Mucosa of stomach (tissue), 1 donor: ENCODE results near the gene CDH4.

Experiments used
- H3K27me3 ChIP-seq: one replicate; pipeline ENCODE4 v1.7.0; 2013; ENCODE audit warnings: mild to moderate bottlenecking, low read length; ENCODE audit not compliant: control insufficient read depth, insufficient read depth
- H3K36me3 ChIP-seq: one replicate; pipeline ENCODE4 v1.7.0; 2013; ENCODE audit warnings: low read length; ENCODE audit not compliant: control insufficient read depth, insufficient read depth
- H3K4me1 ChIP-seq: one replicate; pipeline ENCODE4 v1.7.0; 2013; ENCODE audit warnings: mild to moderate bottlenecking, low read length; ENCODE audit not compliant: control insufficient read depth, insufficient read depth
- H3K4me3 ChIP-seq: one replicate; pipeline ENCODE4 v1.7.0; 2013; ENCODE audit warnings: low read length
- H3K9ac ChIP-seq: one replicate; pipeline ENCODE4 v1.7.0; 2013; ENCODE audit warnings: mild to moderate bottlenecking, low read length, moderate library complexity
- H3K9me3 ChIP-seq: one replicate; pipeline ENCODE4 v1.7.0; 2013; ENCODE audit warnings: mild to moderate bottlenecking, low read length, moderate library complexity; ENCODE audit not compliant: control insufficient read depth
- donor health status: Pancreatic carcinoma.

CDH4 gene

DNA sequence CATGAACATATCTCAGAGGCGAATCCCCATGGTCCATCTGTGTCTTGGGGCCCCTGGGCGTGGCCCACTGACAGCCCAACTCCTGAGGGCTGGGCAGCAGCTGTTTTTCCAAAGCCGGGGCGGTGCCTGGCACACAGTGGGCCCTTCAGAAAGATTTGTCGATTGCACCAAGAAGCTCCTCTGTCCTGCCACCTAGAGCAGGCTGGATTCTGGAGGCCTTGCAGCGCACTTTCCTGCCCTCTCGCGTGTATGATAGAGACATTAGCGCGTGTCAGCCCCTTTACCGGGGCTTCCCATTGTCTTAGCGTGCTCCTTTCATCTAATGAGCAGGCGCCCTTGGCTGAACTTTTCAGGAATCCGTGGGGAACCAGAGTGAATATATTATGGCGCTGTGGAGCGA is 45.4 kb downstream of the CDH4 start:
- no peaks in the 10 kb centered on the region for H3K27me3 ChIP-seq
- H3K4me1 ChIP-seq = no peaks in the 10 kb centered on the region
- no peaks in the 10 kb centered on the region for H3K36me3 ChIP-seq
- H3K9me3 ChIP-seq = no peaks in the 10 kb centered on the region
- no peak overlapping the region for H3K4me3 ChIP-seq
- H3K9ac ChIP-seq = no peak overlapping the region

DNA sequence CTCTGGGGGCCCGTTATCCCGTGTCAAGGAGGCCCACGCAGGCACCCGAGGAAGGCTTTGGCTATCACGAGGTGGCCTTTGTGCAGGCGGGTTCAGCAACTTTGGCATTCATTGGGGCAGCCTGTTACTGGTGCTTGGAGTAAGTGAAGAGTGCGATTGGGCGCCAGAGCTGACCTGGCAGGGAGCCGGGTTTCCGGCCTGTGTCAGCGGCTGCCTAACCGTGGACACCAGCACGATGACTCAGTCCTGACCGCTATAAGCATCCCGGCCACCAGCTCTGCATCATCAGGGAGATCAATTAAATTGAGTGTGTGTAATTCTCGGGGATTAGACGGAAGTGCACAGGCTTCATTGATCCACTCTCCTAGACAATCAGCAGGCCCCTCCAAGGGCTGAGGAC is 45.9 kb downstream of the CDH4 start:
- no peaks in the 10 kb centered on the region for H3K4me1 ChIP-seq
- H3K36me3 ChIP-seq = no peaks in the 10 kb centered on the region
- H3K27me3 ChIP-seq = no peaks in the 10 kb centered on the region
- H3K9me3 ChIP-seq = no peaks in the 10 kb centered on the region
- no peak overlapping the region for H3K9ac ChIP-seq
- no peak overlapping the region for H3K4me3 ChIP-seq

DNA sequence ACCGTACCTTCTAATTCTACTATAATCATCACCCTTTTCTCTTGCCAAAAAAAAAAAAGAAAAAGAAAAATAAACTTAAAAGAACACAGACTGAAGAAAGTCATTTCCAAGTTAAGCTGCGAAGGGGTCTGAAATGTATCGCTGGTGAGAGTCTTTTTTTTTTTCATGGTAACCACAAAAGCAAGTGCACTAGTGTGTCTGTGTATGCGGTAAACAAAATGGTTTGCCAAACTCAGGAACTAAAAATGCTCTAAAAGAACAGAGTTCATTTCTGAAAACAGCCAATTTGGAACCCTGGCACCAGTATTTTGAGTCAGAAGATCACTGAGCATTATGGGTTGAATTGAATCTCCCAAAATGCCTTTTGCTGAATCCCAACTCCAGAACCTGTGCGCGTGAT is 46.6 kb downstream of the CDH4 start:
- no peaks in the 10 kb centered on the region for H3K36me3 ChIP-seq
- no peak overlapping the region for H3K4me3 ChIP-seq
- no peaks in the 10 kb centered on the region for H3K27me3 ChIP-seq
- H3K9me3 ChIP-seq = no peaks in the 10 kb centered on the region
- no peak overlapping the region for H3K9ac ChIP-seq
- H3K4me1 ChIP-seq = no peaks in the 10 kb centered on the region

DNA sequence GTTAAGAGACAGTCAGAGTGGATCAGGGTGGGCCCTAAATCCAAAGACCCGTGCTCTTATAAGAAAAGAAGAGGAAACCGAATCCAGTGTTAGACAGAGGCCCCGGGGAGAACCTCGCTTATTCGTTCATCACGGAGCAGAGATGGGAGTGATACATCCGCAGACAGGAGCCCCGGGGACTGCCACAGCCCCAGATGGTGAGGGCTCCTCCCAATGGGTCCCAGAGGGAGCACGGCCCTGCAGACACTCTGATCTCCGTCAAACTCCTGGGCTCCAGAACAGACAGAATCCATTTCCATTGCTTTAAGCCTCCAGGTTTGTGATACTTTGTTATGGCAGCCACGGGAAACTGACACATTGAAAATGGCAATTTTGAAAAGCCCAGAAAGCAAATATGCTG is 47.0 kb downstream of the CDH4 start:
- Histone ChIP-seq H3K36me3 (no peaks in the 10 kb centered on the region), H3K27me3 (no peaks in the 10 kb centered on the region), H3K4me1 (no peaks in the 10 kb centered on the region), H3K4me3 (no peak overlapping the region), H3K9ac (no peak overlapping the region), H3K9me3 (no peaks in the 10 kb centered on the region)

DNA sequence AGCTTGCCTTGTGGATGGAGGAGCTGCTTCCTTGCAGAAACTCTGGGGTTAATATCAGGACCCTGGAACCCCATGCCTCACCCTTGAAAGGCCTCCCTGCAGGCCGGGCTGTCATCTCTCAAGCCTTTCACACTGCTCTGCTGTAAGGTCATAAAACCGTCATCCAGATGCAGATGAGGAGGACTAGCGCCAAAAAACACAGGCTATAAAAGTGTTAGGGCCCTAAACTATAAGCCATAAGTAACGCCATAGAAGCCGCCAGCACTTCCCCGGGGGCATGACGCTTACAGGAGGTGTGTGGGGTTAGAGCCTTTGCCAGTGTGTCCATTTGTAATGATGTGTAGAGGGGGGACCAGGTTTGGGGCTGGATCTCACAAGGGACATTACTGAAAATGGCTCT is 47.6 kb downstream of the CDH4 start:
- no peaks in the 10 kb centered on the region for H3K27me3 ChIP-seq
- H3K9me3 ChIP-seq = no peaks in the 10 kb centered on the region
- H3K9ac ChIP-seq = no peak overlapping the region
- no peaks in the 10 kb centered on the region for H3K4me1 ChIP-seq
- no peaks in the 10 kb centered on the region for H3K36me3 ChIP-seq
- H3K4me3 ChIP-seq = no peak overlapping the region

DNA sequence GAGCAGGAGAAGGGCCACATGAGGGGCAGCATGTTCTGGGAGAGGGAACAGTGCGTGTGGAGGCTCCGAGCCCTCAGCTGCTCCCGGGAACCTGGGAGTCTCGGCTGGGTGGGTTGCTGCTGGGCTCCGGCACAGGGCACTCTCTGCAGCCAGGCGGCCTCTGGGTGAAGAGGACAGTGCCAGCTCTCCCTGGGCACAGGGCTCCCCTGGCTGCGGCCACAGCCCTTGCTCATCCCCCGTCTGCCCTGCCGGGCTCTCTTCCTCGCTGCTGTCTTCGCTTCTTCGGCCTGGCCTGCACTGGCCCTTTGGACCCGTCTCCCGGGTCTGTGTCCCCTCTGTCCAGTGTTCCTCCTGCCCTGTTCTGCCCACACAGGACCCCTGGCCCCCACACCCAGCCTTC is 48.2 kb downstream of the CDH4 start:
- Histone ChIP-seq H3K9ac (no peak overlapping the region), H3K9me3 (no peaks in the 10 kb centered on the region), H3K4me3 (no peak overlapping the region), H3K36me3 (no peaks in the 10 kb centered on the region), H3K4me1 (no peaks in the 10 kb centered on the region), H3K27me3 (no peaks in the 10 kb centered on the region)

DNA sequence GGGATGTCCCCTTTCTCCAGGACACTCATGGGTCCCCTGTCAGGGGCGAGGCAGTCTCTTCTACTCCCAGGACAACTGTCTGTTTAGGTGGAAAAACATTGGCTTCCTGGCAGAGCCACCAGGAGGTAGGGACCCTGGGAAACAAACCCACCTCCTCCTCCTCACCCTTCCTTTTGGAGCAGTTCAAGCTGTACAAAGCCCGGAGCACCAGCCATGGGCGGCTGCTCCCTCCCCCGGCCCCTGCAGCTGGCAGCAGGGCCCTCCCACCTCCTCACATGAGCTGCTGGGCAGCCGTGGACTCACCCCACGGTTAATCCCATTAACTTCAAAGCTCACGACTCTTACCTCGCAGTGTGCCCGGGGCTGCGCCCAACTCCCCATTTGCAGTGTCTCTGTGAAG is 48.6 kb downstream of the CDH4 start:
- H3K27me3 ChIP-seq = no peaks in the 10 kb centered on the region
- H3K4me1 ChIP-seq = no peaks in the 10 kb centered on the region
- H3K9ac ChIP-seq = no peak overlapping the region
- no peak overlapping the region for H3K4me3 ChIP-seq
- H3K36me3 ChIP-seq = no peaks in the 10 kb centered on the region
- no peaks in the 10 kb centered on the region for H3K9me3 ChIP-seq

DNA sequence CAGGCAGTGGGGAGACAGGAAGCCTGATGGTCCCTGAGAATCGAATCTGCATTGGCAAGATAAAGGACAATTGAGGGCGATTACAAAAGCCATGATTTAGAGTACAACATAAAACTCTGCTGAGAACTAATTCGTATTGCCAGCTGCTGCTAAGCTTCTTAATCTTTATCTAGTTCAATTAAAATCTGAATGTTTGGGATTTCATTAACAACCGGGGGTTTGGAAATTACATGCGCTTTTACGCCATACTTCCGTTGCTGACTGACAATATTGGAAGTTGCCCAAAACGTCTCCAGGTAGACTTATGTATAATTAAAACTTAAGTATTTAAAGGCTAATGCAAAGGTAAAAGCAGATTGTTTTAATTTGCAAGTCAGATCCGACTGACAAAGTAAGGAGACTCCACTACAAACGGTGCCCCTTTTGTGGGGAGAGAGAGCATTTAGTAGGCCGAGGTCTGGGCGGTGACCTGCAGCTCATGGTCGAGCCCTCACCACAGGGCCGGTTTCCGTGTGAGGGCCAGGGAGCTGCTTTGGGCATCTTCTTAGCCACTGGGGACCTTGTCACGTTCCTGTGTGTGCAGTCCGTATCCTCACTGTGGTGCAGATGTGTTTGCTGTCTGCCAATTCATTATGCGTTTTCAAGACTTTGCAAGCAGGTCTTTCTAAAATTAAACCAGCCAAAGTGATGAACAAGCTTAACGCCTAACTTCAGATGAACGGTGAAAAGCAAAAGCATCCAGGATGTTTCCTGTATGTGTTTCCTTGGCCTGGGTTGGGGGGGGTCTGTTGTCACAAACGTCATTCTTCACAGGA is 49.9 kb downstream of the CDH4 start:
- no peaks in the 10 kb centered on the region for H3K36me3 ChIP-seq
- no peaks in the 10 kb centered on the region for H3K4me1 ChIP-seq
- no peaks in the 10 kb centered on the region for H3K9me3 ChIP-seq
- H3K9ac ChIP-seq = no peak overlapping the region
- no peaks in the 10 kb centered on the region for H3K27me3 ChIP-seq
- H3K4me3 ChIP-seq = no peak overlapping the region

DNA sequence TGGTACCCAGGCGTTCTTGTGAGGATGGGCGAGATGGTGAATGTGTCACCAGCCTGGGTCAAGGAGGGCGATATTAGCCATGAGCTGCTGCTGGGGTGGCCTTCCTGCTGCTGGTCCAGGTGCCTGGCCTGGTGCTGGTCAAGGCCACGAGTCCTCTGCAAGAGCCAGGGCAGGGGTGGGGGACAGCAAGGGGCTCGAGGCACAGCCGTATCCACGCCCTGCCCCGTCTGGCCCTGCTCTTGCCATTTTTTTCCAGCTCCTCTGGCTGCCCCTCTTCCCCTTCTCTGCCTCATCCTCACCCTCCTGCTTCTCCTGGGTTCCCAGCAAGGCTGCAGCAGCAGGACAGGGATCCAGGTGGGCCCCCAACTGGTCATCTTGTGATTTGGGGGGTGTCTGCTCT is 51.2 kb downstream of the CDH4 start:
- no peaks in the 10 kb centered on the region for H3K27me3 ChIP-seq
- no peaks in the 10 kb centered on the region for H3K4me1 ChIP-seq
- H3K36me3 ChIP-seq = no peaks in the 10 kb centered on the region
- no peak overlapping the region for H3K4me3 ChIP-seq
- no peak overlapping the region for H3K9ac ChIP-seq
- no peaks in the 10 kb centered on the region for H3K9me3 ChIP-seq

DNA sequence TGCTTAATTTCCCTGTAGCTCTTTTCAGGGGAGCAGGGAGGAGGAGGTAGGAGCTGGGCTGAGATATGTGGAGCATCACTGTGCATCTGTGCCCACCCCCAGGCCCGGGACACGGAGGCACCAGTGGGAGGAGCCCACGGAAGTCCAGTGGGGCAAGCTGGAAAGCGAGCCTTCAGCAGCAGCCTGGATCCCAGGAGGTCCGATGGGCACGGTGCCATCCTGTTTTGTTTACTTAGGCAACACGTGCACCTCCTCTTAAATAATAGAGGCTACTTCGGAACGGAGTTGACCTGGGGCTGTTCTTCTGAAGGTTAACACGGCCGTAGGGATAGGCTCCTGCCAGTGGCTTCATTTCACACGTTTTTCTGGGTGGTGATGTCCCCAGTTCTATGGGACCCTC is 51.6 kb downstream of the CDH4 start:
- Histone ChIP-seq H3K9me3 (no peaks in the 10 kb centered on the region), H3K9ac (no peak overlapping the region), H3K27me3 (no peaks in the 10 kb centered on the region), H3K4me3 (no peak overlapping the region), H3K4me1 (no peaks in the 10 kb centered on the region), H3K36me3 (no peaks in the 10 kb centered on the region)

DNA sequence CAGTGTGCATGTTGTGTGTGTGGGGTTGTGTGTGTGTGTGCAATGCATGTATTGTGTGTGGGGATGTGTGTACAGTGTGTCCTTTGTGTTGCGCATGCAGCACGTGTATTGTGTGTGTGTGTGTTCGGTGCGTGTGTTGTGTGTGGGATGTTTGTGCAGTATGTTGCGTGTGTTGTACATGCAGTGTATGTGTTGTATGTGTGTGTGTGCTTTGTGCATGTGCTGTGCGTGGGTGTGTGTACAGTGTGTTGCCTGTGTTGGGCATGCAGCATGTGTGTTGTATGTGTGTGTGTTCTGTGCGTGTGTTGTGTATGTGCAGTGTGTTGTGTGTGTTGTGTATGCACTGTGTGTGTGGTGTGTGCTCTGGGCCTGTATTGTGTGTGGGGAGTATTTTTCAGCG is 52.7 kb downstream of the CDH4 start:
- Histone ChIP-seq H3K27me3 (no peaks in the 10 kb centered on the region), H3K9ac (no peak overlapping the region), H3K9me3 (no peaks in the 10 kb centered on the region), H3K4me1 (no peaks in the 10 kb centered on the region), H3K4me3 (no peak overlapping the region), H3K36me3 (no peaks in the 10 kb centered on the region)

DNA sequence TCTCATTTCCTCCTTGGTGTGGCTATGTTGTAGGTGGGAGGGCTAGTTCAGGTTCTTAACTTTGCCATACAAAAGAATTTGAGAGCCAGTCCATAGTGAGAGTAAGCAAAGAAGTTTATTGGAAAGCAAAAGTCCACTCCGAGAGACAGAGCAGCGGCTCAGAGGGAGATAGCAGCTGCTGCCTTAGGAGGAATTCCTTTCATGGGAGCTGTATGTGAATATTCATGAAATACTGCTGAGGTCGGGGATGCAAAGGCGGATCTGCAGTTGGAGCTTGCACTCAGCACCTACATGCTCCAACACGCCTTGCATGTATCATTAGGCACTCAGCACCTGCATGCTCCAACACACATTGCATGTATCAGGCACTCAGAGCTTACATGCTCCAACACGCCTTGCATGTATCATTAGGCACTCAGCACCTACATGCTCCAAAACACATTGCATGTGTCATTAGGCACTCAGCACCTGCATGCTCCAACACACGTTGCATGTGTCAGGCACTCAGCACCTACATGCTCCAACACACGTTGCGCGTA is 54.9 kb downstream of the CDH4 start:
- H3K27me3 ChIP-seq = no peaks in the 10 kb centered on the region
- no peak overlapping the region for H3K9ac ChIP-seq
- H3K4me1 ChIP-seq = no peaks in the 10 kb centered on the region
- H3K4me3 ChIP-seq = no peak overlapping the region
- H3K9me3 ChIP-seq = no peaks in the 10 kb centered on the region
- no peaks in the 10 kb centered on the region for H3K36me3 ChIP-seq
